GM12878 (cell line): ENCODE measurements around the gene RYR2. TPM values are rescaled to one million over a fixed set of nuclear protein-coding genes. Genes with fewer than 3 reads are reported as not detected.

Experiments
- ATAC-seq: fragments of 200-7000 bp; cut with Tn5 transposase; 3 replicates; pipeline ENCODE4 v1.9.1; 2020; ENCODE audit warnings: mild to moderate bottlenecking, moderate library complexity
- BruUV-seq: library from RNA; stranded (reverse); fragments of 400-500 nt; replicated peaks from 2 replicates; lab custom pipeline; 2021; lab: Mats Ljungman, UMichigan
- CTCF ChIA-PET: fragments of 300-600 bp; sonication (Branson Sonifier 250); formaldehyde crosslinking; extraction: SDS; loops from one replicate; lab custom pipeline; 2021; ENCODE audit warnings: inconsistent platforms; lab: Yijun Ruan, JAX
- POLR2A ChIA-PET: fragments of 350-600 bp; formaldehyde crosslinking; extraction: SDS; loops from one replicate; lab custom pipeline; 2021; ENCODE audit warnings: inconsistent platforms; lab: Charles Lee
- RAD21 ChIA-PET: fragments of 300-600 bp; sonication (Branson Sonifier 250); formaldehyde crosslinking; loops from one replicate; lab custom pipeline; 2023; ENCODE audit warnings: antibody characterized with exemption; ENCODE audit not compliant: unreplicated experiment; lab: Charles Lee
- SMC1A ChIA-PET: fragments of 300-600 bp; sonication (Branson Sonifier 250); formaldehyde crosslinking; loops from one replicate; lab custom pipeline; 2023; ENCODE audit not compliant: unreplicated experiment, uncharacterized antibody; lab: Charles Lee
- DNase-seq: peaks from one replicate; pipeline ENCODE4 v3.0.0-alpha.2; 2011; ENCODE audit warnings: low read depth, low spot score
- FAIRE-seq: peaks from 3 replicates; lab custom pipeline; 2011; peaks lifted over from hg19 to GRCh38; lab: Jason Lieb, UNC
- H2AFZ ChIP-seq: 2 replicates; pipeline ENCODE4 v1.6.0; 2011; ENCODE audit warnings: low read depth, low read length, control low read depth; ENCODE audit not compliant: control insufficient read depth
- H3K27ac ChIP-seq: 2 replicates; pipeline ENCODE4 v1.5.1; 2011; ENCODE audit warnings: control low read depth; ENCODE audit not compliant: control insufficient read depth, insufficient read depth
- H3K27me3 ChIP-seq, 2 experiments: replicated peaks in 1 of 2; 2 replicates each; pipeline versions ENCODE4 v1.6.0 to v1.6.1; 2011; ENCODE audit warnings: low read length in 1 of 2; ENCODE audit not compliant: control insufficient read depth in 2 of 2, insufficient read depth in 2 of 2
- H3K36me3 ChIP-seq, 2 experiments: 2 replicates each; pipeline ENCODE4 v1.5.1; 2011; ENCODE audit warnings: low read length in 1 of 2; ENCODE audit not compliant: control insufficient read depth in 2 of 2, insufficient read depth in 2 of 2
- H3K4me1 ChIP-seq: 2 replicates; pipeline ENCODE4 v1.6.1; 2011; ENCODE audit warnings: mild to moderate bottlenecking, low read length, moderate library complexity, mixed read lengths; ENCODE audit not compliant: control insufficient read depth, insufficient read depth
- H3K4me2 ChIP-seq: 2 replicates; pipeline ENCODE4 v1.6.0; 2011; ENCODE audit warnings: control low read depth; ENCODE audit not compliant: control insufficient read depth, insufficient read depth
- H3K4me3 ChIP-seq: fragments of 200-600 bp; sonication (generic); 2 replicates; pipeline ENCODE4 v1.5.1; 2016
- H3K79me2 ChIP-seq: 2 replicates; pipeline ENCODE4 v1.6.0; 2011; ENCODE audit warnings: low read length; ENCODE audit not compliant: control insufficient read depth, insufficient read depth
- H3K9ac ChIP-seq: 2 replicates; pipeline ENCODE4 v1.8.0; 2011; ENCODE audit warnings: low read length, control low read depth, mixed read lengths; ENCODE audit not compliant: control insufficient read depth, insufficient read depth
- H3K9me3 ChIP-seq: replicated peaks from 3 replicates; pipeline ENCODE4 v1.5.1; 2011; ENCODE audit warnings: mild to moderate bottlenecking, low read length; ENCODE audit not compliant: control insufficient read depth, insufficient read depth
- H4K20me1 ChIP-seq: 2 replicates; pipeline ENCODE4 v1.6.0; 2011; ENCODE audit not compliant: control insufficient read depth, insufficient read depth
- BCL3 ChIP-seq: IDR thresholded peaks from 2 replicates; pipeline ENCODE4 v1.6.1; 2011; ENCODE audit warnings: borderline replicate concordance, low read depth, mild to moderate bottlenecking, moderate library complexity, low read length; ENCODE audit not compliant: insufficient read depth, poor library complexity, severe bottlenecking
- BHLHE40 ChIP-seq, 2 experiments: fragments of 450-650 bp in 1 of 2; IDR thresholded peaks; 2 replicates each; pipeline ENCODE4 v1.6.1; 2011 to 2017; ENCODE audit warnings: low read depth in 2 of 2, borderline replicate concordance in 1 of 2, improper control_type of control experiment in 1 of 2, low read length in 1 of 2, mild to moderate bottlenecking in 1 of 2
- CHD2 ChIP-seq: IDR thresholded peaks from 2 replicates; pipeline ENCODE4 v1.6.1; 2011; ENCODE audit warnings: low read depth, low read length, improper control_type of control experiment, borderline replicate concordance
- CREB1 ChIP-seq: IDR thresholded peaks from 2 replicates; pipeline ENCODE4 v1.6.1; 2012; ENCODE audit warnings: low read depth, mild to moderate bottlenecking, inconsistent platforms
- IKZF1 ChIP-seq: fragments of 450-650 bp; conservative IDR thresholded peaks from 2 replicates; pipeline ENCODE4 v1.6.1; 2017; ENCODE audit warnings: antibody characterized with exemption, mild to moderate bottlenecking
- JUNB ChIP-seq: IDR thresholded peaks from 2 replicates; pipeline ENCODE4 v1.6.1; 2016; ENCODE audit warnings: antibody characterized with exemption, mild to moderate bottlenecking
- NFYA ChIP-seq: IDR thresholded peaks from 2 replicates; pipeline ENCODE4 v1.6.1; 2011; ENCODE audit warnings: low read depth, mild to moderate bottlenecking, low read length, improper control_type of control experiment, borderline replicate concordance
- NKRF ChIP-seq: fragments of 450-650 bp; conservative IDR thresholded peaks from 2 replicates; pipeline ENCODE4 v1.6.1; 2017; ENCODE audit warnings: mild to moderate bottlenecking, moderate library complexity
- NR2F1 ChIP-seq: fragments of 450-650 bp; conservative IDR thresholded peaks from 2 replicates; pipeline ENCODE4 v1.6.1; 2017; ENCODE audit warnings: mild to moderate bottlenecking
- PML ChIP-seq: IDR thresholded peaks from 2 replicates; pipeline ENCODE4 v1.6.1; 2012; ENCODE audit warnings: low read length, inconsistent platforms
- POLR2A ChIP-seq: IDR thresholded peaks from 2 replicates; pipeline ENCODE4 v1.6.1; 2011; ENCODE audit warnings: low read depth, mild to moderate bottlenecking, low read length
- RB1 ChIP-seq: fragments of 450-650 bp; formaldehyde crosslinking; IDR thresholded peaks from 2 replicates; pipeline ENCODE4 v1.6.1; 2017; ENCODE audit warnings: mild to moderate bottlenecking, borderline replicate concordance
- REST ChIP-seq: IDR thresholded peaks from 2 replicates; pipeline ENCODE4 v1.6.1; 2012; ENCODE audit warnings: mild to moderate bottlenecking, low read depth, low read length
- RUNX3 ChIP-seq: IDR thresholded peaks from 2 replicates; pipeline ENCODE4 v1.6.1; 2012; ENCODE audit warnings: low read length, inconsistent platforms
- SIN3A ChIP-seq: IDR thresholded peaks from 2 replicates; pipeline ENCODE4 v1.6.1; 2012; ENCODE audit warnings: low read depth, low read length, improper control_type of control experiment
- SIX5 ChIP-seq: IDR thresholded peaks from 2 replicates; pipeline ENCODE4 v1.6.1; 2011; ENCODE audit warnings: mild to moderate bottlenecking, low read depth, low read length, moderate library complexity; ENCODE audit not compliant: severe bottlenecking
- TARDBP ChIP-seq: IDR thresholded peaks from 2 replicates; pipeline ENCODE4 v1.6.1; 2016; ENCODE audit warnings: borderline replicate concordance
- TCF3 ChIP-seq: IDR thresholded peaks from 2 replicates; pipeline ENCODE4 v1.6.1; 2012; ENCODE audit warnings: low read depth, mild to moderate bottlenecking, low read length, borderline replicate concordance; ENCODE audit not compliant: insufficient read depth
- YY1 ChIP-seq: IDR thresholded peaks from 2 replicates; pipeline ENCODE4 v1.6.1; 2011; ENCODE audit warnings: low read depth, mild to moderate bottlenecking, low read length
- WGBS: methylation state at CpG from one replicate; pipeline ENCODE4 v1.1.6; 2016; ENCODE audit warnings: low lambda C conversion rate; ENCODE audit not compliant: insufficient replicate concordance, insufficient coverage; ENCODE audit errors: missing lambda C conversion rate; 5-methylcytosine and 5-hydroxymethylcytosine counted together
- in situ Hi-C: fragments of 300-500 bp; cut with MboI; formaldehyde crosslinking; loops from 9 replicates; pipeline ENCODE4 v1.14.3; 2018; ENCODE audit warnings: mixed read lengths
- intact Hi-C: fragments of 100-400 bp; cut with micrococcal nuclease; formaldehyde crosslinking; loops from one replicate; pipeline ENCODE4 v1.14.2; 2022; ENCODE audit not compliant: unreplicated experiment
- polyA plus RNA-seq, 11 experiments: library from polyadenylated mRNA; depleted of rRNA in 4 of 11; unstranded in 6 of 11; stranded (reverse) in 5 of 11; fragments of >200 nt; fragmentation: Nextera tagmentation in 4 of 11; fragmentation: Illumina TruSeq in 1 of 11; extraction: Ambion mirVana in 4 of 11; extraction: Trizol in 1 of 11; gene quantifications; 1 replicate in 1 of 11; 2 replicates in 10 of 11; pipeline versions ENCODE4 v1.2.1 to v1.2.3, GENCODE V29; 2011 to 2016; ENCODE audit warnings: inconsistent platforms in 2 of 11, missing spikeins in 2 of 11, low read depth in 1 of 11
- total RNA-seq, 4 experiments: library from RNA; depleted of rRNA in 3 of 4; stranded (reverse); fragments of >200 nt in 3 of 4; fragmentation: Illumina TruSeq in 1 of 4; extraction: Trizol in 1 of 4; gene quantifications; 2 replicates each; pipeline versions ENCODE4 v1.2.1 to v1.2.3, GENCODE V29; 2013 to 2021

RYR2 gene
- total and polyA plus RNA-seq, 10 of the 15 experiments (the other 5 are each of a cell fraction or from before 2014, with no cell fraction given) = 0.01 to 0.04 TPM; not detected in 8

- TF ChIP-seq SIN3A = no peak
- no peak for TF ChIP-seq NFYA
- TF ChIP-seq RUNX3 = no peak
- TF ChIP-seq POLR2A = no peak
- no peak for TF ChIP-seq CREB1
Measured at GRCh38 chr1:237705462-237705861, 663.5 kb downstream of the RYR2 start (continued).

- no peaks in the 10 kb centered on the region for H3K79me2 ChIP-seq
- no peaks in the 10 kb centered on the region for H3K4me1 ChIP-seq
- no peaks in the 10 kb centered on the region for H3K9me3 ChIP-seq
- 56% methylated on average over 3 of the region's 3 CpGs for WGBS
- H3K27me3 ChIP-seq = no peaks in the 10 kb centered on the region
- H3K9ac ChIP-seq = no peak overlapping the region
- no peak overlapping the region for H3K4me2 ChIP-seq
- ChIA-PET RAD21 (no interaction called here), POLR2A (no interaction called here), SMC1A (interaction anchor here (0.6 kb wide), 1 partner anchor 147 kb away, joined by 4 read pairs; no protein-coding TSS in a partner anchor), CTCF (no interaction called here)
- H3K36me3 ChIP-seq = no peaks in the 10 kb centered on the region
- in situ Hi-C loops = no loop called here
- FAIRE-seq = no peak
- no peaks in the 10 kb centered on the region for H4K20me1 ChIP-seq
- intact Hi-C loops = no loop called here
- H3K4me3 ChIP-seq = no peak overlapping the region
- TF ChIP-seq TCF3 (no peak), CHD2 (no peak), RB1 (no peak), SIX5 (no peak), NKRF (no peak), NR2F1 (no peak), BCL3 (no peak), TARDBP (no peak), JUNB (no peak), YY1 (no peak), IKZF1 (no peak), REST (no peak), BHLHE40 (IDR thresholded peaks at IDR 0.05; ENCODE audit: borderline replicate concordance in 1 of 2, low read depth in 2 of 2, low read length in 1 of 2) (no peak), PML (no peak)
- no peak for DNase-seq
- no peak for ATAC-seq
- no TSS peak for BruUV-seq
- H2AFZ ChIP-seq = no peak overlapping the region
- no peak overlapping the region for H3K27ac ChIP-seq
Measured at GRCh38 chr1:237709355-237709754, 667.4 kb downstream of the RYR2 start.
